SH-SY5Y (cell line): ENCODE data around the gene PECR.

Experiments used
- GATA2 ChIP-seq: IDR thresholded peaks from 2 replicates; pipeline ENCODE4 v1.6.1; 2011; ENCODE audit warnings: mild to moderate bottlenecking, low read depth, low read length
- GATA3 ChIP-seq: IDR thresholded peaks from 2 replicates; pipeline ENCODE4 v1.6.1; 2011; ENCODE audit warnings: low read depth, mild to moderate bottlenecking, low read length, moderate library complexity

PECR gene

GRCh38 chr2:216012830-216013079 lies 68.9 kb downstream of the PECR start:
- TF ChIP-seq GATA3, result no peak
- TF ChIP-seq GATA2, result no peak

DNA sequence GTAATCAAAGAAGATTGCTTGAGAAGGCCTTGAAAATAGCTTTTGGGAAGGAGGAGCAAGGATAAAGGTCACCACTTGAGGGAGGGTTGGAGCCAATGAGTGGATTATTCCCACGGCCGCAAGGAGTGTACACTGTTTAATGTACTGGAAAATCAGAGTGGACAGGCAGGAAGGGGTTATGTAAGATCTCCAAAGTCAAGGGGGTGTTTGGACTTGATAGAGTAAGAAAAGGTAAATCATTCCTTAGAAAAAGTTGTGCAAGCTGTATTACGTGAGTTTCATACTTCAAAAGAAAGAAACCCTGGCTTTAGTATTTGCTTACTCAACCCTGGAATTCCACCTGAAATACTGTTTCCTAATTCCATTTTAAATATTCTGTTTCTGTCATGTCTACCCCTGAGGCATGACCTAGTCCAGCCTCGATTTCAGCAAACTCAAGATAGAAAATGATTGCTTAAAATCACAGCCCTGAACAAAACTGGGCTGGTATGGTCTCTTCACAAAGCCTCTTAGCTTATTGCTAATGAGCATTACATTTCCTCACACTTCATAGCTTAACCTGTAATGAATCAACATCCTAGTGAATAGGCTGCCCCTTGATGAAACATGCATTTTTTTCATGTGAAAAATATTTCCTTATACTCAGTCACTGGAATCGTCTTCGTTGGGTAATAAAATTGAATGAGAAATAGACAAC lies 69.3 kb downstream of the PECR start:
- TF ChIP-seq GATA3 (no peak), GATA2 (no peak)

GRCh38 chr2:216008387-216008786 lies 73.2 kb downstream of the PECR start:
- TF ChIP-seq GATA2, result no peak
- TF ChIP-seq GATA3, result no peak

GRCh38 chr2:216006164-216006663 lies 75.4 kb downstream of the PECR start:
- TF ChIP-seq GATA3 (no peak), GATA2 (no peak)

GRCh38 chr2:216004697-216005283 lies 76.8 kb downstream of the PECR start:
- TF ChIP-seq GATA3 (no peak), GATA2 (no peak)

- TF ChIP-seq GATA3, result no peak
- no peak for TF ChIP-seq GATA2
These were observed 77.5 kb downstream of the PECR start for GRCh38 chr2:216003876-216004696.

DNA sequence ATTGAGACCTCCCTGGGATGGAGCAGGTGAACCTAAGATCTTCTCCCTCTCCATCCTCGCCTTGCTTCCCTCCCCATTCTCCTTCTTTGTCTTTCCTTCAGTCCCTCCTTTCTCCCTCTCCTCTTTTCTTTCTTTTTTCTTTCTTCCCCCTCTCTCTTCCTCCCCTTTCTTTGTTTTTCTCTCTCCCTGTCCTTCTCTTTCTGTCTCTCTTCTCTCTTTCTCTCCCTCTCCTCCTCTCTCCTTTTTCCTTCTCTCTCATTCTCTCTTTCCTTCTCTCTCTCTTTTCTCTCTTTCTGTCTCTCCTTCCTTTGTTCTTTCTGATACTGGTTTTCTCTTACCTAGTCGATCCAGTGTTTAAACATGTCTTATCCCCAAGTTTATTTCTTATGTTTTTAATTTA lies 78.9 kb downstream of the PECR start:
- no peak for TF ChIP-seq GATA2
- no peak for TF ChIP-seq GATA3

GRCh38 chr2:216002101-216002678 lies 79.4 kb downstream of the PECR start:
- no peak for TF ChIP-seq GATA2
- TF ChIP-seq GATA3, result no peak

DNA sequence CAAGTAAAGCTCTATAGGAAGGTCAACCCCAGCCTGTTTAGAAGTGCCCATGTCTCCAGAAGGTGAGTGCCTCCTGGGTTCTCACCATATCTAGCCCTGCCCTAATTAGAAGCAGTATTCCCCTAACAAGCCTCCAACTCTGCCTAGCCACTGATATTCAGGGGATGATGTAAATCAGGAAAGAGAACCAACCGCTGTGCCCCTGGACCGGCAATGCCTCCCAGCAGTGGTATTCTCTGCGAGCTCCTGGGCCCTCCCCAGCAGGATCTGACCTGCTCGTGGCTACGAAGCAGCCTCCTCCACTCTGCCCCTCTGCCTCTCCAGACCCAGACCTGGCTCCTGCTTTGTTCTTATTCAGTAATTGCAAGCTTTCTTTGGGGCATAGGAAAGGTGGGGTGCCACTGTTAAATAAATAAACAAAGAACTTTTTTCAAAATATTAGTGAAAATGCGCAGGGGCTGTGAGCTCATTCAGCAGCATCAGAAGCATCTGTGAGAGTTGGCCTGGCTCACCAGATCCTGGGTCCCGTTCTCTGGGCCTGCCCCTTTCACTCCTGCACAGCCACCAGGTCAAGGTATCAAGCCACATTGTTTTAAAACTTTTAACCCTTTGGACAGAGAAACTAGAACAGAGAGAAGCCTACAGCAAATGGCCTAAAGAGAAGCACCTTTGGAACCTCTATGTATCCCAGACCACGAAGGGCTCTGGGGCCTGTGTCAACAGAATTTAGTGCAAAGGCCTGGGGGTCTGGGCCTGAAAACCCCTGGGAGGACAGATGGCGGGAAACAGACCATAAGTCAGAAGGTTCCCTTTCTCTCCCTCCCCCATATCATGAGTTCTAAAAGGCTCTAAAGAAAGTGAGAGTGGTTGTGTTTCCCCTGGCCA lies 80.2 kb downstream of the PECR start:
- no peak for TF ChIP-seq GATA3
- TF ChIP-seq GATA2, result no peak

- no peak for TF ChIP-seq GATA3
- no peak for TF ChIP-seq GATA2
These were observed 83.0 kb downstream of the PECR start for GRCh38 chr2:215998636-215999035.

DNA sequence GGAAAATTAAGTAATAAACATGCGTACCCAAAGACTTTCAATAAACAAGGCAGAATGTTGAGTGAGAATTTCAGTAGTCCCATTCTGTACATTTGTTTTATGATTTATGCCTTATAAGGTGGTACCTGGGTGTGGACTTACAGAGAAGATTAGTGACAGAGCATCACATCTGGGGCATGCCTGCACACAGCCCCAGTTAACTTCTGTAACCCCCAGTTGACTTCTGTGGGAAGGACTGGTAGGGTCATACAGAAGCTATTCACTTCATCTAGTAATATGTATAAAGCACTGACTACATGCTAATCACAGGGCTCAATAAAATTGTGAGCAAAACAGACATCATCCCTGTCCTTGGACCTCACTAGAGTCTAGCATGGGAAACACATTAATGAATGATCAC lies 84.4 kb downstream of the PECR start:
- TF ChIP-seq GATA3, result no peak
- no peak for TF ChIP-seq GATA2

GRCh38 chr2:215994911-215995310 lies 86.7 kb downstream of the PECR start:
- TF ChIP-seq GATA3 (no peak), GATA2 (no peak)
